SK-N-SH (cell line): ENCODE results near the gene KPTN. TPM values are rescaled to one million over a fixed set of nuclear protein-coding genes. Genes with fewer than 3 reads are reported as not detected.

ENCODE experiments used
- CTCF ChIA-PET: fragments of 300-600, 350-600 bp; formaldehyde crosslinking; extraction: SDS; loops from one replicate; lab custom pipeline; 2021; lab: Yijun Ruan, JAX
- POLR2A ChIA-PET: fragments of 350-600 bp; sonication (Branson Sonifier 250); formaldehyde crosslinking; extraction: SDS; loops from one replicate; lab custom pipeline; 2020; ENCODE audit warnings: antibody characterized with exemption, inconsistent platforms; lab: Yijun Ruan, JAX
- DNase-seq: peaks from one replicate; pipeline ENCODE4 v3.0.0; 2012
- H2AFZ ChIP-seq: fragments of 200-600 bp; sonication (generic); 2 replicates; pipeline ENCODE4 v1.8.1; 2016; ENCODE audit warnings: antibody characterized with exemption, mild to moderate bottlenecking, low read depth
- H3F3A ChIP-seq: fragments of 200-600 bp; sonication (generic); replicated peaks from 2 replicates; pipeline ENCODE3; 2016; ENCODE audit warnings: antibody characterized with exemption, mild to moderate bottlenecking; ENCODE audit not compliant: insufficient read depth
- H3K27ac ChIP-seq, 2 experiments: fragments of 200-500 bp in 1 of 2; fragments of 200-600 bp in 1 of 2; sonication (Bioruptor generic) in 1 of 2; sonication (generic), shearing (Covaris generic) in 1 of 2; 2 replicates each; pipeline versions ENCODE4 v1.5.1 to v1.6.1; 2014 to 2016; ENCODE audit warnings: low read depth in 2 of 2, inconsistent platforms in 1 of 2, low read length in 1 of 2, mild to moderate bottlenecking in 1 of 2, mixed read lengths in 1 of 2
- H3K27me3 ChIP-seq: fragments of 200-600 bp; sonication (generic), shearing (Covaris generic); 2 replicates; pipeline ENCODE4 v1.6.1; 2016; ENCODE audit warnings: mixed run types; ENCODE audit not compliant: insufficient read depth
- H3K36me3 ChIP-seq, 2 experiments: fragments of 200-500 bp in 1 of 2; fragments of 200-600 bp in 1 of 2; sonication (Bioruptor generic) in 1 of 2; sonication (generic) in 1 of 2; replicated peaks in 1 of 2; 2 replicates each; pipeline versions ENCODE3 to v1.5.1; 2014 to 2016; ENCODE audit warnings: low read length in 1 of 2, mild to moderate bottlenecking in 1 of 2; ENCODE audit not compliant: insufficient read depth in 2 of 2, control insufficient read depth in 1 of 2
- H3K4me1 ChIP-seq, 2 experiments: fragments of 200-500 bp in 1 of 2; fragments of 200-600 bp in 1 of 2; sonication (Bioruptor generic) in 1 of 2; sonication (generic), shearing (Covaris generic) in 1 of 2; 2 replicates each; pipeline versions ENCODE4 v1.5.1 to v1.6.1; 2014 to 2016; ENCODE audit warnings: low read depth in 1 of 2, low read length in 1 of 2, mixed run types in 1 of 2; ENCODE audit not compliant: insufficient read depth in 2 of 2, control insufficient read depth in 1 of 2
- H3K4me2 ChIP-seq: fragments of 200-600 bp; sonication (generic), shearing (Covaris generic); 2 replicates; pipeline ENCODE4 v1.6.1; 2017; ENCODE audit warnings: mixed run types
- H3K4me3 ChIP-seq, 2 experiments: fragments of 200-500 bp in 1 of 2; fragments of 200-600 bp in 1 of 2; sonication (Bioruptor generic) in 1 of 2; sonication (generic), shearing (Covaris generic) in 1 of 2; 2 replicates each; pipeline versions ENCODE4 v1.5.1 to v1.8.1; 2014 to 2016; ENCODE audit warnings: low read depth in 2 of 2, inconsistent platforms in 1 of 2, low read length in 1 of 2, mild to moderate bottlenecking in 1 of 2, mixed read lengths in 1 of 2, moderate library complexity in 1 of 2
- H3K79me2 ChIP-seq: fragments of 200-600 bp; sonication (generic); 2 replicates; pipeline ENCODE4 v1.8.1; 2017; ENCODE audit warnings: mild to moderate bottlenecking; ENCODE audit not compliant: insufficient read depth
- H3K9ac ChIP-seq: fragments of 200-600 bp; sonication (generic); 2 replicates; pipeline ENCODE4 v1.6.1; 2017; ENCODE audit warnings: mixed run types
- H3K9me2 ChIP-seq: fragments of 200-600 bp; sonication (generic); 2 replicates; pipeline ENCODE4 v1.6.1; 2017; ENCODE audit warnings: mixed run types
- H3K9me3 ChIP-seq: fragments of 200-600 bp; sonication (generic); 2 replicates; pipeline ENCODE4 v1.6.1; 2017; ENCODE audit warnings: mixed run types, mild to moderate bottlenecking, moderate library complexity
- H4K20me1 ChIP-seq: fragments of 200-600 bp; sonication (generic); 2 replicates; pipeline ENCODE4 v1.6.1; 2017; ENCODE audit warnings: mild to moderate bottlenecking, mixed run types; ENCODE audit not compliant: insufficient read depth
- ELF1 ChIP-seq: IDR thresholded peaks from 2 replicates; pipeline ENCODE4 v1.4.0; 2012
- EP300 ChIP-seq, 2 experiments: IDR thresholded peaks; 2 replicates each; pipeline versions ENCODE4 v1.4.0 to v1.6.1; 2012; ENCODE audit warnings: borderline replicate concordance in 1 of 2, low read depth in 1 of 2, low read length in 1 of 2
- FOSL2 ChIP-seq: IDR thresholded peaks from 2 replicates; pipeline ENCODE4 v1.4.0; 2012; ENCODE audit warnings: low read depth, mild to moderate bottlenecking, moderate library complexity, borderline replicate concordance
- FOXM1 ChIP-seq: IDR thresholded peaks from 2 replicates; pipeline ENCODE4 v1.4.0; 2012; ENCODE audit warnings: low read depth, mild to moderate bottlenecking
- MXI1 ChIP-seq: IDR thresholded peaks from 2 replicates; pipeline ENCODE4 v1.6.1; 2012; ENCODE audit warnings: mild to moderate bottlenecking, low read depth, low read length, improper control_type of control experiment
- NFIC ChIP-seq: IDR thresholded peaks from 2 replicates; pipeline ENCODE4 v1.4.0; 2012; ENCODE audit warnings: borderline replicate concordance
- NRF1 ChIP-seq: IDR thresholded peaks from 2 replicates; pipeline ENCODE4 v1.6.1; 2012; ENCODE audit warnings: low read depth, mild to moderate bottlenecking, low read length
- RAD21 ChIP-seq: IDR thresholded peaks from 2 replicates; pipeline ENCODE4 v1.6.1; 2012; ENCODE audit warnings: mild to moderate bottlenecking, low read length
- RCOR1 ChIP-seq: fragments of 150-350 bp; IDR thresholded peaks from 2 replicates; pipeline ENCODE4 v1.6.1; 2017; ENCODE audit warnings: antibody characterized with exemption, low read length
- RFX5 ChIP-seq: IDR thresholded peaks from 2 replicates; pipeline ENCODE4 v1.6.1; 2012; ENCODE audit warnings: mild to moderate bottlenecking, improper control_type of control experiment, low read length
- YY1 ChIP-seq: IDR thresholded peaks from 2 replicates; pipeline ENCODE4 v1.4.0; 2012; ENCODE audit warnings: low read depth, mild to moderate bottlenecking
- WGBS: methylation state at CpG from one replicate; pipeline ENCODE4 v1.1.6; 2017; ENCODE audit warnings: low lambda C conversion rate; 5-methylcytosine and 5-hydroxymethylcytosine counted together
- polyA plus RNA-seq, 3 experiments: library from polyadenylated mRNA; depleted of rRNA; stranded (reverse); fragments of >200 nt; gene quantifications; 2 replicates each; pipeline ENCODE4 v1.2.3, GENCODE V29; 2012
- TF ChIP-seq, protein P1 (sequence below): fragments of 150-350 bp; IDR thresholded peaks from 2 replicates; pipeline ENCODE4 v1.6.1; 2017; ENCODE audit warnings: antibody characterized with exemption, low read length, low read depth, borderline replicate concordance
- TF ChIP-seq, protein P2 (sequence below): fragments of 200-600 bp; sonication (generic); IDR thresholded peaks from 2 replicates; pipeline ENCODE4 v1.6.1; 2017; ENCODE audit warnings: antibody characterized with exemption, mild to moderate bottlenecking, moderate library complexity
- TF ChIP-seq, protein P3 (sequence below): IDR thresholded peaks from 2 replicates; pipeline ENCODE4 v1.4.0; 2012; ENCODE audit warnings: low read depth
- TF ChIP-seq, protein P4 (sequence below): IDR thresholded peaks from 2 replicates; pipeline ENCODE4 v1.4.0; 2012; ENCODE audit warnings: low read depth, borderline replicate concordance
- TF ChIP-seq, protein P5 (sequence below): IDR thresholded peaks from 2 replicates; pipeline ENCODE4 v1.4.0; 2012; ENCODE audit warnings: low read depth, borderline replicate concordance
- TF ChIP-seq, protein P6 (sequence below): IDR thresholded peaks from 2 replicates; pipeline ENCODE4; 2012

KPTN gene
- polyA plus RNA-seq, 1 of the 3 experiments (the other 2 are of a cell fraction), result 15.8 TPM

DNA sequence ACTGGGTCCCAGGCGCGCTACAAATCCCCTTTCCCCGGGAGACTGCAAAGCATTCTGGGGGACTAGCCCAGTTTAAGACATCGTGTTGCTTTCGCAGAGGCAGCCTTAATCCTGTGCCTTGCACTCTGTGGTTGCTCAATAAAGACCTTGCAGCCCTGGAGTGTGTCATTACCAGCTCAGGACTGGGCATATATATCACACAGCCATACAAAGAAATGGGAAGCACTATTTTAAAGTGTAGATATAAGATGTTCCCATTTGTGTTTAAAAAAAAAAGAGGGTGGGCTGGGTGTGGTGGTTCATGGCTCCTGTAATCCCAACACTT, 19.8 kb upstream of the KPTN start:
- no peaks in the 10 kb centered on the region for H3K9me2 ChIP-seq
- no peak overlapping the region for H3K4me3 ChIP-seq
- no peaks in the 10 kb centered on the region for H3F3A ChIP-seq
- no peak overlapping the region for H3K4me2 ChIP-seq
- H3K9me3 ChIP-seq, result no peaks in the 10 kb centered on the region
- peaks cover 0 to 36% of the 10 kb centered on the region in 2 experiments; a peak in 1 of 4 replicates for H3K4me1 ChIP-seq
- H4K20me1 ChIP-seq, result 0 out of 2 replicates have a peak, but pooled peaks cover 17% of the 10 kb centered on the region
- H3K9ac ChIP-seq, result no peak overlapping the region
- no peak overlapping the region for H3K27ac ChIP-seq
- 93% methylated on average over 3 of the region's 5 CpGs for WGBS
- peaks cover 15 to 40% of the 10 kb centered on the region in 2 experiments for H3K36me3 ChIP-seq
- no peak for DNase-seq
- ChIA-PET POLR2A (no interaction called here), CTCF (interaction anchor here (1.4 to 8.8 kb wide), 4 partner anchors 12 to 195 kb away, joined by 3 to 67 read pairs (median 26); partner anchors contain the start of genes KPTN and NAPA)
- H2AFZ ChIP-seq, result no peak overlapping the region
- TF ChIP-seq, protein P1, sequence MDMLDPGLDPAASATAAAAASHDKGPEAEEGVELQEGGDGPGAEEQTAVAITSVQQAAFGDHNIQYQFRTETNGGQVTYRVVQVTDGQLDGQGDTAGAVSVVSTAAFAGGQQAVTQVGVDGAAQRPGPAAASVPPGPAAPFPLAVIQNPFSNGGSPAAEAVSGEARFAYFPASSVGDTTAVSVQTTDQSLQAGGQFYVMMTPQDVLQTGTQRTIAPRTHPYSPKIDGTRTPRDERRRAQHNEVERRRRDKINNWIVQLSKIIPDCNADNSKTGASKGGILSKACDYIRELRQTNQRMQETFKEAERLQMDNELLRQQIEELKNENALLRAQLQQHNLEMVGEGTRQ, result no peak
- TF ChIP-seq ELF1 (no peak), NRF1 (no peak), FOXM1 (no peak), RFX5 (no peak), RAD21 (no peak)
- TF ChIP-seq, protein P2, sequence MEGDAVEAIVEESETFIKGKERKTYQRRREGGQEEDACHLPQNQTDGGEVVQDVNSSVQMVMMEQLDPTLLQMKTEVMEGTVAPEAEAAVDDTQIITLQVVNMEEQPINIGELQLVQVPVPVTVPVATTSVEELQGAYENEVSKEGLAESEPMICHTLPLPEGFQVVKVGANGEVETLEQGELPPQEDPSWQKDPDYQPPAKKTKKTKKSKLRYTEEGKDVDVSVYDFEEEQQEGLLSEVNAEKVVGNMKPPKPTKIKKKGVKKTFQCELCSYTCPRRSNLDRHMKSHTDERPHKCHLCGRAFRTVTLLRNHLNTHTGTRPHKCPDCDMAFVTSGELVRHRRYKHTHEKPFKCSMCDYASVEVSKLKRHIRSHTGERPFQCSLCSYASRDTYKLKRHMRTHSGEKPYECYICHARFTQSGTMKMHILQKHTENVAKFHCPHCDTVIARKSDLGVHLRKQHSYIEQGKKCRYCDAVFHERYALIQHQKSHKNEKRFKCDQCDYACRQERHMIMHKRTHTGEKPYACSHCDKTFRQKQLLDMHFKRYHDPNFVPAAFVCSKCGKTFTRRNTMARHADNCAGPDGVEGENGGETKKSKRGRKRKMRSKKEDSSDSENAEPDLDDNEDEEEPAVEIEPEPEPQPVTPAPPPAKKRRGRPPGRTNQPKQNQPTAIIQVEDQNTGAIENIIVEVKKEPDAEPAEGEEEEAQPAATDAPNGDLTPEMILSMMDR, result no peak
- TF ChIP-seq, protein P3, sequence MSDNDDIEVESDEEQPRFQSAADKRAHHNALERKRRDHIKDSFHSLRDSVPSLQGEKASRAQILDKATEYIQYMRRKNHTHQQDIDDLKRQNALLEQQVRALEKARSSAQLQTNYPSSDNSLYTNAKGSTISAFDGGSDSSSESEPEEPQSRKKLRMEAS, result no peak
- no peaks in the 10 kb centered on the region for H3K27me3 ChIP-seq
- peaks cover 42% of the 10 kb centered on the region for H3K79me2 ChIP-seq

DNA sequence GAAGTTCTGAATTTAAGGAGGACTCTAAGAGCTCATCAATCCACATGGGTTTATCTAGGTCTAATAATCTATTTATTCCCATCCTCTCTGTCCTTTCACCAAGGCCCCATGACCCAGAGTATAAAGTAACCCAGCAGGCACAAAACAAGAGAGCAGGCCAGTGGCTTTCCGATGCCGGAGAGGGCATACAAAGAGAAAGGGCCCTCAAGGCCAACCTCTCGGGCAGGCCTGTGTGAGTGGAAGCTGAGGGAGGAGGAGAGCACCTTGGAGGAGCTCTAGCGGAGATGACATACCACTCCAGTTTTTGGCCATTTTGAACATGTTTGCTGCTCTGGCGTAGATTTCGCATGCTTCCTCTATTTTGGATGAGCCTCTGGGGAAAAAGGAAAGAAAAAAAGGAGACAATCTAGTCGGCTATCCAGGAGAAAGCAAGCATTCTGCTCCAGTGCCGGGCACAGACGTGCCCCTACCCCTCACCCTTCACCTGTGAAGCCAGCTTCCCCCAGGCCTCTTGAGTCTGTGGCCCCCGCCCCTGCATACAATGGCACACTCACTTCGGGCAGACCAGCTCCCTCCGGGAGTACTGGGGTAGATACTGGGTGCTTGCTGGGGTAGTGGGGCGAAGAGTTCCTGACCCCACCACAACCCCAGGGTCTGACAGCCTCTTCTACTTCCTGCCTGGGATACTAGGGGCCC, 19.3 kb upstream of the KPTN start:
- Histone ChIP-seq H3K27me3 (no peaks in the 10 kb centered on the region), H3K9me2 (no peaks in the 10 kb centered on the region), H3K9me3 (no peaks in the 10 kb centered on the region), H3K4me3 (no peak overlapping the region), H3K27ac (no peak overlapping the region), H3K4me2 (no peak overlapping the region), H3K36me3 (peaks cover 15 to 41% of the 10 kb centered on the region in 2 experiments), H3F3A (no peaks in the 10 kb centered on the region), H3K9ac (no peak overlapping the region), H2AFZ (no peak overlapping the region), H4K20me1 (0 out of 2 replicates have a peak, but pooled peaks cover 12% of the 10 kb centered on the region), H3K4me1 (peaks cover 0 to 39% of the 10 kb centered on the region in 2 experiments; a peak in 1 of 4 replicates), H3K79me2 (peaks cover 37% of the 10 kb centered on the region)
- ChIA-PET CTCF (interaction anchor here (2.3 to 8.8 kb wide), 3 partner anchors 12 to 195 kb away, joined by 7 to 67 read pairs (median 44); partner anchors contain the start of gene NAPA), POLR2A (no interaction called here)
- no peak for DNase-seq
- WGBS, result 94% methylated on average over 12 of the region's 13 CpGs
- TF ChIP-seq MXI1 (no peak), RCOR1 (no peak), EP300 (IDR thresholded peaks at IDR 0.05; ENCODE audit: borderline replicate concordance in 1 of 2, low read depth in 1 of 2, low read length in 1 of 2) (no peak), NFIC (no peak), FOSL2 (no peak), YY1 (no peak)
- TF ChIP-seq, protein P4, sequence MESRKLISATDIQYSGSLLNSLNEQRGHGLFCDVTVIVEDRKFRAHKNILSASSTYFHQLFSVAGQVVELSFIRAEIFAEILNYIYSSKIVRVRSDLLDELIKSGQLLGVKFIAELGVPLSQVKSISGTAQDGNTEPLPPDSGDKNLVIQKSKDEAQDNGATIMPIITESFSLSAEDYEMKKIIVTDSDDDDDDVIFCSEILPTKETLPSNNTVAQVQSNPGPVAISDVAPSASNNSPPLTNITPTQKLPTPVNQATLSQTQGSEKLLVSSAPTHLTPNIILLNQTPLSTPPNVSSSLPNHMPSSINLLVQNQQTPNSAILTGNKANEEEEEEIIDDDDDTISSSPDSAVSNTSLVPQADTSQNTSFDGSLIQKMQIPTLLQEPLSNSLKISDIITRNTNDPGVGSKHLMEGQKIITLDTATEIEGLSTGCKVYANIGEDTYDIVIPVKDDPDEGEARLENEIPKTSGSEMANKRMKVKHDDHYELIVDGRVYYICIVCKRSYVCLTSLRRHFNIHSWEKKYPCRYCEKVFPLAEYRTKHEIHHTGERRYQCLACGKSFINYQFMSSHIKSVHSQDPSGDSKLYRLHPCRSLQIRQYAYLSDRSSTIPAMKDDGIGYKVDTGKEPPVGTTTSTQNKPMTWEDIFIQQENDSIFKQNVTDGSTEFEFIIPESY, result no peak
- TF ChIP-seq, protein P2, result no peak
- TF ChIP-seq, protein P5, sequence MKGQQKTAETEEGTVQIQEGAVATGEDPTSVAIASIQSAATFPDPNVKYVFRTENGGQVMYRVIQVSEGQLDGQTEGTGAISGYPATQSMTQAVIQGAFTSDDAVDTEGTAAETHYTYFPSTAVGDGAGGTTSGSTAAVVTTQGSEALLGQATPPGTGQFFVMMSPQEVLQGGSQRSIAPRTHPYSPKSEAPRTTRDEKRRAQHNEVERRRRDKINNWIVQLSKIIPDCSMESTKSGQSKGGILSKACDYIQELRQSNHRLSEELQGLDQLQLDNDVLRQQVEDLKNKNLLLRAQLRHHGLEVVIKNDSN, result no peak
- TF ChIP-seq, protein P6, sequence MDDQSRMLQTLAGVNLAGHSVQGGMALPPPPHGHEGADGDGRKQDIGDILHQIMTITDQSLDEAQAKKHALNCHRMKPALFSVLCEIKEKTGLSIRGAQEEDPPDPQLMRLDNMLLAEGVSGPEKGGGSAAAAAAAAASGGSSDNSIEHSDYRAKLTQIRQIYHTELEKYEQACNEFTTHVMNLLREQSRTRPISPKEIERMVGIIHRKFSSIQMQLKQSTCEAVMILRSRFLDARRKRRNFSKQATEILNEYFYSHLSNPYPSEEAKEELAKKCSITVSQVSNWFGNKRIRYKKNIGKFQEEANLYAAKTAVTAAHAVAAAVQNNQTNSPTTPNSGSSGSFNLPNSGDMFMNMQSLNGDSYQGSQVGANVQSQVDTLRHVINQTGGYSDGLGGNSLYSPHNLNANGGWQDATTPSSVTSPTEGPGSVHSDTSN, result no peak
